ENCODE data around the gene ZNF473. TPM values are rescaled to one million over a fixed set of nuclear protein-coding genes. Genes with fewer than 3 reads are reported as not detected.

Gene ZNF473
- total RNA-seq (2022): 9.9 and 13.4 TPM in 2 replicates
- Bru-seq, nascent RNA: percentile 58 among the genes with signal in this experiment
- percentile 40 among the genes with signal in this experiment for BruChase-seq, experiment 1, labeled RNA remaining after a 6-hour chase
- percentile 56 among the genes with signal in this experiment for BruChase-seq, experiment 2, labeled RNA remaining after a 2-hour chase
- long read RNA-seq, full-length matches to known transcripts: 31 of 34 reads
- long read RNA-seq, partial matches to known transcripts: 0 of 34 reads
- long read RNA-seq, other reads (novel, unspliced or antisense): 3 of 34 reads

DNA sequence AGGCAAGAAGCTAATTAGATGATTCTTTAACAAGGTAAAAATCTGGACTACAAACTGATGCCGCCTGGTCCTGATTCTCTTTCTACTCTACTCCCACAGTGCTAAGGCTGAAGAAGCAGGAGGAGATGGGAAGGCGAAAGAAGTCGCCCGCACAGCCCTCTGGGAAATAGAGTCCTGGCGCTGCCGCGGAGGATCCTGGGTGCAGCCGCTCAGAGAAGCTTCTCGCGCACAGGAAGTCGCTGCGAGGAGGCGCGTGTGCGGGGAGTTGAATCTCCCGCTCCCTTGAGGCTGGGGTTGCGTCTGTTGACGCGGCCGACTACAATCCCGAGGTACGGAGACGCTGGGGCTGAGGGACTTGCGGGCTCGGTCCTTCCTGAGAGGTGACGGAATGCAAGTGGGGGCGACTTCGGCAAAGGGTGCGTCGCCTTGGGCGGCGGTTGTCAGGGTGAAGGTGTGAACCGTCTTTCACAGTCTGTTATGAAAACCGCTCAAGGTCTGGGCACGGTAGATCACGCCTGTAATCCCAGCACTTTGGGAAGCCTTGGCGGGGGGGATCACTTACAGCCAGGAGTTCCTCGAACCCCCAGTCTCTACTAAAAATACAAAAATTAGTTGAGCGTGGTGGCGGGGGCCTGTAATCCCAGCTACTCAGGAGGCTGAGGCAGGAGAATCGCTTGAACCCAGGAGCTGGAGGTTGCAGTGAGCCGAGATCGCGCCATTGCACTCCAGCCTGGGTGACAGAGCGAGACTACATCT is at the start of gene ZNF473:
Gene ZNF473 (plus strand): TSS at position 212 of the 756 bp plus-strand sequence. CDS start 5,078 bp downstream, outside the sequence.
- H3K27ac Mint-ChIP-seq (ENCODE audit: low read depth, unreplicated experiment): peak within 1 kb of the TSS; percentile 100
- CTCF ChIA-PET: interaction anchor here (0.6 kb wide), 3 partner anchors 14 to 207 kb away, joined by 3 to 4 read pairs (median 3); no protein-coding TSS in a partner anchor
- peak; percentile 97 for DNase-seq (ENCODE audit: unreplicated experiment)
- TSS peak; percentile 55 for BruUV-seq (replicated peaks)
- no peaks in the 10 kb centered on the region for H3K9me3 Mint-ChIP-seq (ENCODE audit: unreplicated experiment)
- H3K27me3 Mint-ChIP-seq (ENCODE audit: insufficient read depth, unreplicated experiment): no peaks in the 10 kb centered on the region
- intact Hi-C loops (cut with micrococcal nuclease): loop anchor here (2.0 kb wide), 1 partner anchor 89 kb away; no protein-coding TSS in a partner anchor
- TF ChIP-seq, protein P1, sequence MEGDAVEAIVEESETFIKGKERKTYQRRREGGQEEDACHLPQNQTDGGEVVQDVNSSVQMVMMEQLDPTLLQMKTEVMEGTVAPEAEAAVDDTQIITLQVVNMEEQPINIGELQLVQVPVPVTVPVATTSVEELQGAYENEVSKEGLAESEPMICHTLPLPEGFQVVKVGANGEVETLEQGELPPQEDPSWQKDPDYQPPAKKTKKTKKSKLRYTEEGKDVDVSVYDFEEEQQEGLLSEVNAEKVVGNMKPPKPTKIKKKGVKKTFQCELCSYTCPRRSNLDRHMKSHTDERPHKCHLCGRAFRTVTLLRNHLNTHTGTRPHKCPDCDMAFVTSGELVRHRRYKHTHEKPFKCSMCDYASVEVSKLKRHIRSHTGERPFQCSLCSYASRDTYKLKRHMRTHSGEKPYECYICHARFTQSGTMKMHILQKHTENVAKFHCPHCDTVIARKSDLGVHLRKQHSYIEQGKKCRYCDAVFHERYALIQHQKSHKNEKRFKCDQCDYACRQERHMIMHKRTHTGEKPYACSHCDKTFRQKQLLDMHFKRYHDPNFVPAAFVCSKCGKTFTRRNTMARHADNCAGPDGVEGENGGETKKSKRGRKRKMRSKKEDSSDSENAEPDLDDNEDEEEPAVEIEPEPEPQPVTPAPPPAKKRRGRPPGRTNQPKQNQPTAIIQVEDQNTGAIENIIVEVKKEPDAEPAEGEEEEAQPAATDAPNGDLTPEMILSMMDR (IDR thresholded peaks at IDR 0.05; ENCODE audit: unreplicated experiment): no peak
- POLR2A ChIA-PET: interaction anchor here (0.6 to 3.4 kb wide), 8 partner anchors 22 to 869 kb away, joined by 3 to 19 read pairs (median 4); partner anchors contain the start of genes AKT1S1, ATF5, NUP62 and PTOV1
- H3K4me1 Mint-ChIP-seq (ENCODE audit: insufficient read depth, unreplicated experiment): peaks cover 11% of the 10 kb centered on the region
- H3K36me3 Mint-ChIP-seq (ENCODE audit: insufficient read depth, unreplicated experiment): peaks cover 11% of the 10 kb centered on the region
- peak within 1 kb of the TSS; percentile 94 for H3K4me3 Mint-ChIP-seq (ENCODE audit: unreplicated experiment)

DNA sequence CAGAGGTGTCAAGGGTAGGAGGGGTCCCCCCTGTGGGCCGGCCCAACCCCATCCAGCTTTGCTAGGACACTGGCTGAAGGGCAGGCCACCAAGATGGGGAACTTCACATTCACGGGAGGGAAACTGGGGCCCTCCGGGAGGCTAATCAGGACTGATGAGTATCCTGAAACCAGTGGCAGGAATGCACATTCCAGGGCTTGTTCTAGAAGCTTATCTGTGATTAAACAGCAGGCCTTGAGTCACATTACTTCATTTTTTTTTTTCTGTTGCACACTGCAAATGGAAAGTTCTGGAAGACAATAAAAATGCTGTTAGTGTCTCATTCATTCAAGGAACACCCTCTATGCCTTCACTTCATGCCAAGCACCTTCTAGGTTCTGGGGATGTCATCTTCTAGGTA is 49.3 kb upstream of the ZNF473 start:
- H3K27ac Mint-ChIP-seq (ENCODE audit: low read depth, unreplicated experiment): no peak overlapping the region
- CTCF ChIA-PET: interaction anchor here (0.6 kb wide), 1 partner anchor 14 kb away, joined by 3 read pairs; no protein-coding TSS in a partner anchor
- POLR2A ChIA-PET: interaction anchor here (0.6 kb wide), 1 partner anchor 37 kb away, joined by 3 read pairs; no protein-coding TSS in a partner anchor
- no peaks in the 10 kb centered on the region for H3K27me3 Mint-ChIP-seq (ENCODE audit: insufficient read depth, unreplicated experiment)
- intact Hi-C loops (cut with micrococcal nuclease): no loop called here
- H3K4me1 Mint-ChIP-seq (ENCODE audit: insufficient read depth, unreplicated experiment): no peaks in the 10 kb centered on the region
- H3K9me3 Mint-ChIP-seq (ENCODE audit: unreplicated experiment): no peaks in the 10 kb centered on the region
- TF ChIP-seq, protein P1 (IDR thresholded peaks at IDR 0.05; ENCODE audit: unreplicated experiment): no peak
- DNase-seq (ENCODE audit: unreplicated experiment): no peak
- no peaks in the 10 kb centered on the region for H3K36me3 Mint-ChIP-seq (ENCODE audit: insufficient read depth, unreplicated experiment)
- no TSS peak for BruUV-seq (replicated peaks)
- H3K4me3 Mint-ChIP-seq (ENCODE audit: unreplicated experiment): no peak overlapping the region

DNA sequence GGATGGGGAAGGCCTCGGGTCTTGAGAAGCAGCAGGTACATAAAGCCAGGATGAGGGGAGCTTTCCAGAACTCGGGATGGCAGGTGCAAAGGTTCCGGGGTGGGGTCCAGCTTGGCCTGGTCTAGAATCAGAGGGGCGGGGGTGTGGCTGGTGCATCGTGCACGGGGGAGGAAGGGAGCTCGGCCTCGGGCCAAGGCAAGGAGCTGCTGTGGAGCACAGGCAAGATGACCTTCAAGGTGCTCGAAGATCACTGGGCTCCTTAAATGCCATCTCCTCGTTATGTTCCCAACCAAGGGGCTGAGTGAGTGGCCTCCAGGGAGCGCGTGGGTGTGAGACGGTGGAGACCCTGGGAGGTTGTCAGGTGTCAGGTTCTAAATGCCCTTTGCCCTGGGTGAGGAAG is 48.7 kb upstream of the ZNF473 start:
- DNase-seq (ENCODE audit: unreplicated experiment): no peak
- TF ChIP-seq, protein P1 (IDR thresholded peaks at IDR 0.05; ENCODE audit: unreplicated experiment): no peak
- no peak overlapping the region for H3K4me3 Mint-ChIP-seq (ENCODE audit: unreplicated experiment)
- no peaks in the 10 kb centered on the region for H3K4me1 Mint-ChIP-seq (ENCODE audit: insufficient read depth, unreplicated experiment)
- no peak overlapping the region for H3K27ac Mint-ChIP-seq (ENCODE audit: low read depth, unreplicated experiment)
- peaks cover 6% of the 10 kb centered on the region for H3K36me3 Mint-ChIP-seq (ENCODE audit: insufficient read depth, unreplicated experiment)
- H3K27me3 Mint-ChIP-seq (ENCODE audit: insufficient read depth, unreplicated experiment): no peaks in the 10 kb centered on the region
- BruUV-seq (replicated peaks): no TSS peak
- CTCF ChIA-PET: no interaction called here
- intact Hi-C loops (cut with micrococcal nuclease): no loop called here
- POLR2A ChIA-PET: no interaction called here
- H3K9me3 Mint-ChIP-seq (ENCODE audit: unreplicated experiment): no peaks in the 10 kb centered on the region

DNA sequence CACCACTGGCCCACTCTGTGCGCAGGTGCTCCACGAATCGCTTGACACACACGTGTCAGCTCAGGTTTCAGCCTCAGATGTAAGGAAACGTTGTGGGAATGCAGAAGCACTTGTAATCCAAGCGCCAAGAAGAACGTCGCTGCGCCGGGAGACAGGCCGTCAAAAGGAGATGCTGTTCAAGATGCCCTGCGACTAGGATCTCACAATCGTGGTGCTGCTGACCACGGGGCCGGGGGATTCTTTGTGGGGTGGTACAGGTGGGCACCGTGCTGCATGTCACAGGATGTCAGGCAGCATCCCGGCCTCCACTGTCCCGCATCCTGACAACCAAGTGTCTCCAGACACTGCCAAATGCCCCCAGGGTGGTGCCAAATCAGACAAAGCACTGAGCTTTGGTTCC is 47.9 kb upstream of the ZNF473 start:
- Mint-ChIP-seq H3K4me1 (ENCODE audit: insufficient read depth, unreplicated experiment) (no peaks in the 10 kb centered on the region), H3K27me3 (ENCODE audit: insufficient read depth, unreplicated experiment) (no peaks in the 10 kb centered on the region), H3K9me3 (ENCODE audit: unreplicated experiment) (no peaks in the 10 kb centered on the region), H3K4me3 (ENCODE audit: unreplicated experiment) (no peak overlapping the region), H3K36me3 (ENCODE audit: insufficient read depth, unreplicated experiment) (peaks cover 7% of the 10 kb centered on the region), H3K27ac (ENCODE audit: low read depth, unreplicated experiment) (no peak overlapping the region)
- BruUV-seq (replicated peaks): no TSS peak
- ChIA-PET POLR2A (no interaction called here), CTCF (interaction anchor here (0.6 to 1.4 kb wide), 3 partner anchors 37 to 158 kb away, joined by 3 to 5 read pairs (median 4); no protein-coding TSS in a partner anchor)
- TF ChIP-seq, protein P1 (IDR thresholded peaks at IDR 0.05; ENCODE audit: unreplicated experiment): no peak
- intact Hi-C loops (cut with micrococcal nuclease): no loop called here
- no peak for DNase-seq (ENCODE audit: unreplicated experiment)

All from MCF 10A (cell line).